ENCODE data around the gene SIRT4.
"Not testable (repeated sequence)": the region's sequence is repeated elsewhere in the genome, so short reads cannot be mapped to it uniquely, and the experiment has no call there.

SIRT4 gene

GRCh38 chr12:120301962-120302815, at the start of gene SIRT4:
Gene SIRT4 (plus strand): TSS chr12:120302321. CDS start chr12:120303562, 1,241 bp downstream.
- peak; percentile 92 for DNase-seq (ENCODE audit: low spot score)

- not testable (repeated sequence) for DNase-seq (ENCODE audit: low spot score)
Measured at GRCh38 chr12:120253313-120253712, 48.8 kb upstream of the SIRT4 start.

- DNase-seq (ENCODE audit: low spot score), result no peak
Measured at GRCh38 chr12:120254809-120255208, 47.3 kb upstream of the SIRT4 start.

GRCh38 chr12:120257041-120257821, 44.9 kb upstream of the SIRT4 start:
- DNase-seq (ENCODE audit: low spot score), result no peak

- no peak for DNase-seq (ENCODE audit: low spot score)
Measured at GRCh38 chr12:120258323-120258896, 43.7 kb upstream of the SIRT4 start.

- DNase-seq (ENCODE audit: low spot score), result no peak
Measured at GRCh38 chr12:120259418-120260202, 42.5 kb upstream of the SIRT4 start.

GRCh38 chr12:120260607-120261006, 41.5 kb upstream of the SIRT4 start:
- DNase-seq (ENCODE audit: low spot score), result no peak

GRCh38 chr12:120261951-120262851, 39.9 kb upstream of the SIRT4 start:
- DNase-seq (ENCODE audit: low spot score), result peak; percentile 78

GRCh38 chr12:120262852-120263747, 39.0 kb upstream of the SIRT4 start:
- DNase-seq (ENCODE audit: low spot score), result no peak

GRCh38 chr12:120263748-120264085, 38.4 kb upstream of the SIRT4 start:
- no peak for DNase-seq (ENCODE audit: low spot score)

GRCh38 chr12:120264086-120264903, 37.8 kb upstream of the SIRT4 start:
- no peak for DNase-seq (ENCODE audit: low spot score)

- DNase-seq (ENCODE audit: low spot score), result no peak
Measured at GRCh38 chr12:120264904-120265472, 37.1 kb upstream of the SIRT4 start.

GRCh38 chr12:120265473-120266179, 36.5 kb upstream of the SIRT4 start, which contains the start of gene PXN:
Gene PXN (minus strand): TSS chr12:120265730. CDS start chr12:120265629, 101 bp downstream.
- DNase-seq (ENCODE audit: low spot score), result peak; percentile 77

- DNase-seq (ENCODE audit: low spot score), result no peak
Measured at GRCh38 chr12:120266180-120266870, 35.8 kb upstream of the SIRT4 start.

GRCh38 chr12:120267736-120268135, 34.4 kb upstream of the SIRT4 start:
- no peak for DNase-seq (ENCODE audit: low spot score)

GRCh38 chr12:120276734-120277133, 25.4 kb upstream of the SIRT4 start:
- no peak for DNase-seq (ENCODE audit: low spot score)

Data from SW480 (cell line).